ENCODE data around the gene SUGP1. TPM values are rescaled to one million over a fixed set of nuclear protein-coding genes. Genes with fewer than 3 reads are reported as not detected.
"Not testable (repeated sequence)": the region's sequence is repeated elsewhere in the genome, so short reads cannot be mapped to it uniquely, and the experiment has no call there.

Gene SUGP1
- total RNA-seq, 1 donor from 2014 or later: 28.7 TPM

DNA sequence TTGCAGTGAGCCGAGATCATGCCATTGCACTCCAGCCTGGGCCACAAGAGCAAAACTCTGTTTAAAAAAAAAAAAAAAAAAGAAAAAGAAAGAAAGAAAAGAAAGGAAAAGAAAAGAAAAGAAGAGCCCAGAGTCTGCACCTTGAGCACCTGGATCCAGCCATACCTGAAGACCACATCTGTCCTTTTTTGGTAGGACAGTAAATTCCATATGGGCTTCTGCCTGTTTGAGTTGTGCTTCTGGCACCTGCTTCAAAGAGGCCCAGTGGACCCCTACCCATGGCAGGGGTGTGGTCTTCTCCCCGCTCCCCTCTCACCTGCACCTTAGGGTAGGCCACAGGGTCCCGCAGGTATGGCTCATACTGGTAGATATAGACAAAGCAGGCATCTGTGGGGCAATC lies 53.0 kb downstream of the SUGP1 start:
- no peak for DNase-seq (ENCODE audit: low read depth, low spot score)

DNA sequence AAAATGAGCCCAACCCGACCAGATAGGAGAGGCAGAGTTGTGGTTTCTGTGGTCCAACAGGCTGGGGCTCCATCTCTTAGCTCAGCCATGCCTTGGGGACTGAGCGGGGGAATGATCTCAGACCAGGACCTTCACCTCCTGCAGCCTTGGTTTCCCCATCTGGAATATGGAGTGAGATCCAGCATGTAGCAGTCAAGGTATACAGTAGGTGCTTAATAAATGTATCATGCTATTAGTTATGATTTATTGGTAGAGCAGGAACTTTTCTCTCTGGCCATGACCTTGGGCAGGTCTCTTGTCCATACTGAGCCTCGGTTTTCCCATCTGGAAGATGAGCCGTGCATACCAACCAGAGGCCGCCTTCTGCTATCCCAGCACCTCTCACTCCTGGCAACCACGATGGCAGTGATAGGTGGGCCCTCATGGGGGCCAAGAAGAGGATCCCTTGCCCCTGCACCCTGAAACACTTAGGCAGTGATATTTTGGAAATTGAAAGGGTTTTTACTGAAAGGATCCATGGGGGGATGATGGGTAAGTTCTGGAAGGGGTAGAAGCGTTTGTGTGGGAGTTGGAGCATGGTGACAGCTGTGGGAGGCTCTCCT lies 56.3 kb downstream of the SUGP1 start:
- DNase-seq (ENCODE audit: low read depth, low spot score): no peak

DNA sequence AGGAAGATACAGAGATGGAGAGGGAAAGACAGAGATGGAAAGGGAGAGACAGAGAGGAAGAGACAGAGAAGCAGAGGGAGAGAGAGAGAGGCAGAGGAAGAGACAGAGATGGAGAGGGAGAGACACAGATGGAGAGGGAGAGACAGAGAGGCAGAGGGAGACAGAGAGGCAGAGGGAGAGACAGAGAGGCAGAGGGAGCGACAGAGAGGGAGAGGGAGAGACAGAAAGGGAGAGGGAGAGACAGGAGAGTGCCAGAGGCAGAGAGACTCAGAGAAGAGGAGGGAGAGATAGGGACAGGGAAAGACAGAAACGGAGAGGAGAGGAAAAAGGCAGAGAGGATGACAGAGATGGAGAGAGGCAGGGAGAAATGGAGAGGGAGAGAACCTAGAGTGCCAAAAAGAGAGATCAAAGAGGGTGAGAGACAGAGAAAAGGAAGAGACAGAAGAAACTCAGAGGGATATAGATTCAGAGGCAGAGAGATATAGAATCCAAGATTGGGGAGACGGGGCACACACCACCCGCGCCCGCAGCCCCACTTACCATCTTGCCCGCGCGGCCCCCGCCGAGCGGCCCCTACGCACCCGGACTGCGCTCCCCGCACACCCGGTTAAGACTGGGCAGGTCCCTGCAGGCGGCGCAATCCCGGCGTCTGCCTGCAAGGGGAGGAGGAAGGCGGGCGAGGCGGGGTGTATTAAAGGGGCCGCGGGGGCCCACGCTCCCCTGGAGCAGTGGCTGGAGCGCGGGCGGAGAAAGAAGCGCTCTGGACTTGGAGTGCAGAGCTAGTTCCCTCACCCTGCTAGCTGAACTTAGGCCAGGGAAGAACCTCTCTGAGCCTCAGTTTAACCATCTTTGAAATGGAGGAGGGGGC lies 57.9 kb downstream of the SUGP1 start:
- no peak for DNase-seq (ENCODE audit: low read depth, low spot score)

DNA sequence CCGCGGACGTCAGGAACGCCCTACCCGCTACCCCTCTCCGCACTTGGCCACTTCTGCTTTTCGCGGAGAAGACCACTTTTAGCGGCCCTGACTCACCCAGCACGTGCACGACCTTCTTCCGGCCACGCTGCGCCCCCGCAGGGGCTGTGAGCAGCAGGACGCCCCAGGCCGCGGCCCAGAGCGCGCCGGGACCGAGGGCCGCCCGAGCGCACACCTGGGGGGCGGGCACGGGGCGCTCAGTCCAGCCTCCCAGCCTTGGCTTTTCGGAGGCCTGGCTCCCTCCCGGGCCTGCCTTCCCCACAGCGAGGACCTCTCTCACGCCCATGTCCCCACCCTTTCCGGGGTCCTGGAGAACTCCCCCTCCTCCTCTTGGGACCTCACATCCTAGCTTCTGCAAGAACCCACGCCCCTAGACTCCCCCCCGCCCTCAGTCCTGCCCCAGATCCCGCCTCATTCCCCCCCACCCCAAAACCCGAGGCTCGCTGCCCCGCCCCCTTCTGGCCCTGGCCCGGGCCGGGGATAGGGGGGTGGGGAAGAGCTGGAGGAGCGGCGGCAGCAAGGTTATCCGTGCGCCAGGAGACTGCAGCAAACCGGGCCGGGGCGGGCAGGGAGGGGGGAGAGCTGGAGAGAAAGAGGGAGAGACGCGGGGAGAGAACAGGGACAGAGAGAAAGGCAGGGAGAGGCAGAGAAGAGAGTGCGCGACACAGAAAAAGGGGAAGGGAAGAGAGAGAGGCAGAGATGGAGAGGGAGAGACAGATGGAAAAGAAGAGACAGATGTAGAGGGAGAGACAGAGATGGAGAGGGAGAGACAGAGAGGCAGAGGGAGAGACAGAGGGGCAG lies 58.7 kb downstream of the SUGP1 start:
- DNase-seq (ENCODE audit: low read depth, low spot score): no peak

DNA sequence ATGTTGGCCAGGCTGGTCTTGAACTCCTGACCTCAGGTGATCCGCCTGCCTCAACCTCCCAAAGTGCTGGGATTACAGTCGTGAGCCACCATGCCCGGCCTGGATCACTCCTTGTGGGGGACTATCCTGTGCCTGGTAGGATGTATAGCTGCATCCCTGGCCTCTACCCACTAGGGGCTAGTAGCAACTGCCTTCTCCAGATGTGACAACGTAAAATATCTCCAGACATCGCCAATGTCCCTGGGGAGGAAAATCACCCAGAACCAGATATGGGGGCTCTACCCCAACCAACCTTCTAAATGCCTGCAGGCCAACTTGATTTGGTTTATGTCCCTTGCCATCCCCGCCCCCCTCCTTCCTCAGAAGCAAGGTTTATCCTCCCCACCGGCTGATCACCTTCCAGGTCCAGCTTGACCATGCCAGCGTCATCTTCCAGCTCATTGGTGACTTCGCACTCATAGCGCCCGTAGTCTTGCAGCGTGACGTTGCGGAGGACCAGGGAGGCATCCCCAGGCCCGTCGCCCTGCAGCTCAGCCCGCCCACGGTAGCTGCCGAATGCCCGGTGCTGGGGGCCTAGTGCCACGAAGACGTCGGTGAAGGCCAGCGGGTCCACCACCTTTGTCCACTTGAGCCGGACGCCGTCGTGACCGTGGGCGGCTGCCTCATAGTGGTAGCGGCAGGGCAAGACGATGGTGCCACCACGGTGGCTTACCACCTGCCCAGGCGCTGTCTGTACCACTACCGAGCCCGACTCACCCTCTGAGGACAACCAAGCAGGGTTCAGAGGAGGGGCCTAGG lies 59.7 kb downstream of the SUGP1 start:
- no peak for DNase-seq (ENCODE audit: low read depth, low spot score)

DNA sequence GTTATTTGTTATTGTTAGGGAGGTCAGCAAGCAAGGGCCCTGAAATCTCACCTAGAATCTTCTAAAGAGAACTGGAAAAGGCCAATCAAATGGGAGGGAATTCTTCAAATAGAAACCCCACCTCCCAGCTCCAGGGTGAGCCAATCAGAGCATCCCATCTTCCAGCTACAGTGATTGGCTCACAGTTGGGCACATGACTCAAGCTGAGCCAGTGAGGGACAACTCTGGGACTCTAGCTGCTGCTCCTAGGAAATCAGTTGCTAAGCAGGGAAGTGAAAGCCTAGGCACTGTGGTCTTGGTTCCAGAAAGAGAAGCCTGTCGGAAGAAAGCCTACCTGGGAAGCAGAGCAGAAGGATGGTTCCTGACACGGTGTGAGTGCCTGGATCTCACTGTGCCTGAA lies 60.6 kb downstream of the SUGP1 start:
- peak; percentile 4 for DNase-seq (ENCODE audit: low read depth, low spot score)

DNA sequence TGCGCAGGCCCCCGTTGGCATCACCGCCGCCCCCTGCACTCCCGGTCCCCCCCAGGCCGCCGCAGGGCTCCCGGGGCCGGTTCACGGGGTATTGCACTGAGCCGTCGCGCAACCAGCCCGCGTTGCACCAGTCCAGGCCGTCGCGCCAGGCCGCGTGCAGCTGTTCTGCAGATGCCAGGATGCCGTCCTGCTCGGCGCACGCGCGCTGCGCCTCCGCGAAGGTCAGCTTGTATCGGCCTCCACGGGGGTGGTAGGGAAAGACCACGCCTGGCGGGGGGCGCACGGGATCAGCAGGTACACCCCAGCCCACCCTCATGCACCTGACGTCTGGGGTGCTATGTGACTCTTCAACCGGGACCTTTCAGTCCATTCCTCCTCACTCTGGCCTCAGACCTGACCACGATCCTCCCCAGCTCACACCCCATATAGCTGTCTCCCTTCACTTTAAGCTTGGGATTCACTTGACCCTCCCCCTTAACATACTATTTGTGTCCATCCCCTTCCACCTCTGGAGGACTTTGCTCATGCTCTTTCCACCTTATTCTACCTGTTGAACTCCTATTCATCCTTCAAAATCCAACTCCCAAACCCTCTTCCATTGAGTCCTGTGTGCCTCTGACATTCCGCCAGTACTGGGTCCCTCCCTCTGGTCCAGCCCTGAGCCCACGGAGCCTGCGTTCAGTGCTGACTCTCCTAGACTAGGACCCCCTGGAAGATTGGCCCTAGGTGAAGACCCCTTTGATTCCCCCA lies 61.5 kb downstream of the SUGP1 start:
- no peak for DNase-seq (ENCODE audit: low read depth, low spot score)

DNA sequence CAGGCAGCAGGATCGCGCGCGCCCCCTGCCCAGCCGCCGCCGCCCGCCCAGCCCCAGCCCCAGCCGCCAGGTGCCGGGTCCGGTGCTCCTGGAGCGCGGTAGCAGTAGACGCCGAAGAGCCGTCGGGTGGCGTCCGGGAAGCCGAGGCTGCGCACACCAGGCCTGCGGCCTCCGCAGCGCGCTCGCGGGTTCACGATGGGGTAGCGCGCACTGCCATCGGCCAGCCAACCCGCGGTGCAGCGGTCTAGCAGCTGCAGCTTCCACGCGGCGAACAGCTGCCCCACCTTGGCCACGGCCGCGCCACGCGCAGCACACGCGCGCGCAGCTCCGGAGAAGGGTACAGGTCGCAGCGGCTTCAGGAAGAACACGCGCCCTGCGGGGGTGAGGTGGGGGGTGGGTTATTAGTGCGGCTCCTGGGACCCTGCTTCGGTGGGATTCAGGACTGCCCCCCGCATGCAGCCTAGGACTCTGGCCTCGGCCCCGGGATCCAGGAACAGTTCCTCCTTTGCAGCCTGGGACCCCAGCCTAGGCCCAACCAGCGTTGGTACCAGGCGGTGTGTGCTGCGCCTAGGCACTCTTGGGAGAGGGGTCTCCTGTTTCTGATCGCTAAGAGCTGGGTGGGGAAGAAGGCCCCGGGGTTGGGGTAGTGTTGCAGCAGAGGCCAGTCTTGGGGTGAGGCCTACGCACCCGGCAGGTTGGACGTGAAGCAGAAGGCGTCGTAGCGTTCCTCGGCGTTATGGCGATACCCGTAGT lies 62.3 kb downstream of the SUGP1 start:
- DNase-seq (ENCODE audit: low read depth, low spot score): no peak

DNA sequence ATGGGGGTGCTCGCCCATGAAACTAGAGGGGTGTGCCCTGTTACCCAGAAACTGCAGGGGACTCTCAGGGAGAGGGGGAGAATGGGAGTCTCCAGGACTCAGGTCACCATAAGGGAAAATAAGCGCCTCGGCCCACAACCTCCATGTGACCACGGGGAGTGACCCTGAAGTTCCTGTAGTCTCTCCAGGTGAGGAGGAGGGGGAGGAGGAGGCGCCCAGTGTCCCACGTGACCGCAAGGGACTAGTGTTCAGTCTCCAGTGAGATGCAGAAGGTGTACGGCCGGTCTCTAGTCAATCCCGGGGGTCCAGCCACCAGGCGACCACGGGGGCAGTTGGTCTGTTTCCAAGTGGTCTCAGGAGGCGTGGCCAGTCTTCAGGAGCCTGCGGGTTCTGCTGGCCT lies 63.2 kb downstream of the SUGP1 start:
- no peak for DNase-seq (ENCODE audit: low read depth, low spot score)

DNA sequence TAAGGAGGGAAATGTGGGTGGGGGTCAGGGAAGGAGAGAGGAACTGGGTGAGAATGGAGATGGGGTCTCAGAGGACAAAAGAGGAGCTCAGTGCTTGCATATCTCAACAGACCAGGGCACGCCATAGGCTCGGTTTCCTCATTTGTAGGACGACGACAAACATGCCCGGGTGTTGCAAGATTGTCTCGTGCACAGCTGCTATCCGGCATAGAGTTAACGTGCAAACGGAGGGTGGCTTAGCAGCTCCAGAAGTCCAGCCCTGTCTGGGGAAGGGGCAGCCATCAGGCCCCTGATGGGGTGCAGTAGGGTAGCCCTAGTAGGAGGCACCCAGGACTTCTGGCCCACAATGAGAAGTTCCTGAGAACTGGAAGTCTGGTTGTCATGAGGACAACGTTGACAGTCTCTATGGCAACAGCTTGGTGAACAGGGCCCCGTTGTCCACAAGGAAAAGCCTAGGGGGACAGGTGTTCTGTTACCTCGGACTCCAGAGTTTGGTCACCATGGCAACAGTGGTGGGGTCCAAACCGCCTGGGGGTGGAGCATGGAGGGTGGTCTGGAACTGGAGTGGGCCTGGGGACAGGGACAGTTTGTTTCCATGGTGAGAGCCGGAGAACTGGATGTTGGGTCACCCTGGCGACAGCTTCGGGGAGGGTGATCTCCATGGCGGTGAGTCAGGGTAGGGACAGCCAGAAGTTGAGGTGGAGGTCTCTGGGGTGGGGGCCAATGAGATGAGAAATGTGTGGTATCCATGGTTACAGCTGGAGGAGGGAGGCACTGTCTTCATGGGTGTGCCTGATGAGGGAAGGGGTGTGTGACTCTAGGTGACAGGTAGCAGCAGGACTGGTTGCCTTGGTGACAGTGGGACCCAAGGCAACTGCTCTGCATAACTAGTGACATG lies 64.0 kb downstream of the SUGP1 start:
- no peak for DNase-seq (ENCODE audit: low read depth, low spot score)

DNA sequence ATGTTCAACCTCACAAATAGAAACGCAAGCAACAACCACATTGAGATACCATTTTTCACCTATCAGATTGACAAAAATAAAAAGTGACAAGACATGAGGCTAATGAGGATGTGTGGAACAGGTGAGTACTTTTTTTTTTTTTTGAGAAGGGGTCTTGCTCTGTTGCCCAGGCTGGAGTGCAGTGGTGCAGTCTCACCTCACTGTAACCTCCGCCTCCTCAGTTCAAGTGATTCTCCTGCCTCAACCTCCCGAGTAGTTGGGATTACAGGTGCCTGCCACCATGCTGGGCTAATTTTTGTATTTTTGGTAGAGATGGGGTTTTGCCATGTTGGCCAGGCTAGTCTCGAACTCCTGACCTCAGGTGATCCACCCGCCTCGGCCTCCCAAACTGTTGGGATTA lies 66.9 kb downstream of the SUGP1 start:
- DNase-seq (ENCODE audit: low read depth, low spot score): not testable (repeated sequence)

DNA sequence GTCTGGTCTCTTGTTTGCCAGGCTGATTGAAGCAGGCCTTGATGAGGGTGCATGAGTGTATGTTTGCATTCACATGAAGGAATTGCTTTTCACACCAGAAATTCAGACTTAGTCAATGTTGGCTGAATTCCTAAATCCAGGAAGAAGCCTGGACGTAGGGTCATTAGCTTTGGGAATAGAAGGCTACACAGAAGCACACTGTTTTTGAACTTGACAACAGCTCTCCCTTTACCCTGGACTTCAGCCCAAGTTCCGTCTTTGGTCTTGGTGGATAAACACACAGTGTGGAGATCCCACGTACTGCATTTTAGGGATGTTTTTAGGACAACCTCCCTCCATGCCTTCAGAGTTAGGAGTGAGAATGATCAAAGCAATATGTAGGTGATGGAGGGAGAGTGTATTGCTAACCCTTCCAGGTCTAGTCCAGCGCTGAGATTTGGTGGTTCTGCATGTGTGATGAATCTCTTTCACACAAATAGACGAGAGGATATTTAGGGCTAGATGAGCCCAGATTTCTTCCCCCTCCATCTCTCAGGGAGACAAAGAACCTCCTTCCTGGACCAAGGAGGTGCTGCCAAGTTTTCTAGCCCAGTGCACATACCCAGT lies 70.0 kb downstream of the SUGP1 start:
- no peak for DNase-seq (ENCODE audit: low read depth, low spot score)

DNA sequence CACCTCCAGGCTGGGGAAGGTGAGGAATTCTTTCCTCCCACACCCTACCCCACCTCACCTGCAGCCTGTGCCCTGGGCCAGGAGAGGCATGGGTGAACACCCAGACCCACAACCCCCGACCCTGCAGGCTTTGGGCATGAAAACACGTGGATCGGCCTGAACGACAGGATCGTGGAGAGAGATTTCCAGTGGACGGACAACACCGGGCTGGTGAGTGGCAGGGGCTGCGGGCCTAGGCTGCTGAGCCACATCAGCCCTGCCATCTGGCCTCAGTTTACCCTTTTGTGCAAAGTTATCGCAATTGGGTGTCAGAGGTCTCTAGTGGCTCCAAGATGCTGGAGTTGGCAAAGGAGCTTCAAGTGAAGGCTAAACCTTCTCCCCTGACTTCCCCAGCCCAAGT lies 79.8 kb downstream of the SUGP1 start:
- no peak for DNase-seq (ENCODE audit: low read depth, low spot score)

DNA sequence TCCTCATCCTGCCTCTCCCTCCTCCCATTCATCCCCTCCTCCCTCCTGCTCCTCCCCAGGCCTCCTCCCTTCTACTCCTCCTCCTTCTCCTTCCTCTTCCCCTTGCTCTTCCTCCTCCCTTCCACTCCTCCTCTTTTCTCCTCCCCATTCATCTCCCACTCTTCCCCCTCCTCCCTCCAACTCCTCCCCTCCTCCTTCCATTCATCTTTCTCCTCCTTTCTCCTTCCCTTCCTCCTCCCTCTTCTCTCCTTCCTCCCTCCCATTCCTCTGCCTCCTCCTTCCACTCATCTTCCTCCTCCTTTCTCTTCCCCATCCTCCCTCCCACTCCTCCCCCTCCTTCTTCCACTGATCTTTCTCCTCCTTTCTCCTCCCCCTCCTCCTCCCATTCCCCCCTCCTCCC lies 80.6 kb downstream of the SUGP1 start:
- no peak for DNase-seq (ENCODE audit: low read depth, low spot score)

DNA sequence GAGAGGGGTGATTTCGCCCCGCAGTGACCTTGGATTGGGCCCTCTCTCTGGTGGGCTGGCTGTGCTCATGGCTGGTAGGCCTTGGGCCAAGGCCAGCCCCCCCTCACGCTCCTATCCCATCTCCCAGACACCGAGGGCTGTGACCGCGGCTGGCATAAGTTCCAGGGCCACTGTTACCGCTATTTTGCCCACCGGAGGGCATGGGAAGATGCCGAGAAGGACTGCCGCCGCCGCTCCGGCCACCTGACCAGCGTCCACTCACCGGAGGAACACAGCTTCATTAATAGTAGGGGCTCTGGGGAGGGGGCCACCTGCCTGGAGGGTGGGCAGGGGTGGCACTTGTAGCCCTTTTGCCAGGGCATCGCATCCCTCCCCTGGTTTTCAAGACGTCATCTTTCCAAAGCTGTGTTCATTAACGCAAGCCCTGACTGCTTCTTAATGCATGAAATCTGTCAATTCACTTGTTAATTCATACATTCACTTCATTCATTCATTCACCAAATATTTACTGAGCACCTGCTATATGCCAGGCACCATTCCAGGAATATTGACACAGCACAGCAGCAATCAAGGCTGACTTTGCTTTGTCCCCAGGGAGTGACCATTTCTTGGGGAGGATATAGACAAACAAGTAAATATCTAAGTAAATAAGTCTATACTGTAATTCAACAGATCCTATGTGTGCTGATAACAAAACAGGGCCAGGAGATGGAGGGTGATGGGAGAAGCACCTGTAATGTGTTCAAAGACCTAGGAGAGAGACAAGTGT lies 82.0 kb downstream of the SUGP1 start:
- no peak for DNase-seq (ENCODE audit: low read depth, low spot score)

DNA sequence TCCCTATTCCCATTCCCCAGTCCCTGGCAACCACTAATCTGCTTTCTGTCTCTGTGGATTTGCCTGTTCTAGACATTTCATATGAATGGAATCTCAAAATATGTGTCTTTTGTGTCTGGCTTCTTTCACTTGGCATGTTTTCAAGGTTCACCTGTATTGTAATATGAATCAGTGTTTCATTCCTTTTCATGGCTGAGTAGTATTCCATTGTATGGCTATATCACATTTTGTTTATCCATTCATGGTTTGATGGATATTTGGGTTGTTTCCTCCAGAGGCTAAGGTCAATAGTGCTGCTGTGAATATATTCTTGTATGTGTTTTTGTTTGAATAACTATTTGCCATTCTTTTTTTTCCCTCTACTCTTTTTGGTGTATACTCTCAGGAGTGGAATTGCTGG lies 84.1 kb downstream of the SUGP1 start:
- DNase-seq (ENCODE audit: low read depth, low spot score): no peak

DNA sequence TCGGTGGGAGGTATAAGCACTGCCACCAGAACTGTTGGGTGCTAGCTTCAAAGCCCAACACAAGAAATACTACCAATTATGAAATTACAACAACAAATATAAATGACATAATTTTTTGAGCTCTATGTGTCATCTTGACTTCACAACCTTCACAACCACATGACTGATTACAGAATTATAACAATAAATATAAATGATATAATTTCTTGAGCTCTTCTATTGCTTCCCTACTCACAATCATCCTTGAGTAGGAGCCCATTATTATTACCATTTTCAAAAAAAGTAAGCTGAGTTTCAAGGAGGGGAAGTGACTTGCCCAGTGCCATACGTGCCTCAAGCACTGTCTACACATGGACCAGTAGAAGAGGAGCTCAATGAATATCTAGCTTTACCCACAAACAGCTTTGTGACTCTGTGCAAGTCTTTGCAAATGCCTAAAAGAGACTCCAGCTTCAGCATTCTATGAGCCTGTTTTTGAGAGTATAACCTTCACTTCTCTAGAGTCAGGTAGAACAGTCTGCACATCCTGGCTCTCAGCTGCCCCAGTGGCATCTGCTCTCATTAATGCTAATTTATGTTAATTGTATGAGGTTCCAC lies 86.0 kb downstream of the SUGP1 start:
- DNase-seq (ENCODE audit: low read depth, low spot score): no peak

Measured in pulmonary artery endothelial cell (primary cell).